Small intestine (tissue), 7 donors: Measurements from ENCODE around the gene NCKAP5. TPM values are rescaled to one million over a fixed set of nuclear protein-coding genes. Genes with fewer than 3 reads are reported as not detected.
A peak's percentile ranks its signal among the peaks of the same experiment; 100 is the strongest.

ENCODE experiments used
- DNase-seq, 2 donors: peaks; one replicate each; pipeline versions ENCODE4 v3.0.0 to v3.0.0-alpha.2; 2013
- FAIRE-seq: peaks from 2 replicates; lab custom pipeline; 2012; peaks lifted over from hg19 to GRCh38; lab: Jason Lieb, UNC
- H3K27ac ChIP-seq, 3 donors: one replicate each; pipeline ENCODE4 v1.5.1; 2013; ENCODE audit warnings: low read length in 2 of 3, mild to moderate bottlenecking in 2 of 3, control low read depth in 1 of 3, inconsistent platforms in 1 of 3, low read depth in 1 of 3, moderate library complexity in 1 of 3
- H3K27me3 ChIP-seq, 3 donors: one replicate each; pipeline ENCODE4 v1.6.1; 2013; ENCODE audit warnings: low read length in 3 of 3, inconsistent platforms in 1 of 3; ENCODE audit not compliant: control insufficient read depth in 3 of 3, insufficient read depth in 3 of 3
- H3K36me3 ChIP-seq, 3 donors: one replicate each; pipeline ENCODE4 v1.6.1; 2013; ENCODE audit warnings: low read length in 3 of 3, inconsistent platforms in 1 of 3, low read depth in 1 of 3, mild to moderate bottlenecking in 1 of 3, moderate library complexity in 1 of 3; ENCODE audit not compliant: control insufficient read depth in 3 of 3, insufficient read depth in 2 of 3
- H3K4me1 ChIP-seq, 3 donors: one replicate each; pipeline ENCODE4 v1.6.1; 2013; ENCODE audit warnings: low read length in 2 of 3, inconsistent platforms in 1 of 3, low read depth in 1 of 3, mild to moderate bottlenecking in 1 of 3, moderate library complexity in 1 of 3; ENCODE audit not compliant: control insufficient read depth in 3 of 3, insufficient read depth in 2 of 3
- H3K4me3 ChIP-seq, 3 donors: one replicate each; pipeline ENCODE4 v1.5.1; 2013; ENCODE audit warnings: low read length in 3 of 3, control low read depth in 1 of 3, inconsistent platforms in 1 of 3, low read depth in 1 of 3, mild to moderate bottlenecking in 1 of 3, moderate library complexity in 1 of 3
- H3K9me3 ChIP-seq, 2 donors: one replicate each; pipeline ENCODE4 v1.6.1; 2013; ENCODE audit warnings: low read depth in 1 of 2, low read length in 1 of 2; ENCODE audit not compliant: control insufficient read depth in 2 of 2, insufficient read depth in 1 of 2
- WGBS, 3 donors: extraction: QIAGEN DNeasy Blood & Tissue Kit; methylation state at CpG; one replicate each; pipeline ENCODE4 v1.1.7; 2013; 5-methylcytosine and 5-hydroxymethylcytosine counted together
- polyA plus RNA-seq, 4 donors: library from polyadenylated mRNA; stranded (reverse) in 3 of 4; unstranded in 1 of 4; fragments of 200-250 nt in 3 of 4; fragments of 120-200 nt in 1 of 4; gene quantifications; one replicate each; pipeline versions ENCODE4 v1.2.1 to v1.2.3, GENCODE V29; 2013
- donor health status: healthy with polysubstance abuse.
- donor health status: control.
- donor health status: control.
- donor health status: Bipolar disorder and iron deficiency.
- donor health status: healthy.

Gene NCKAP5
- polyA plus RNA-seq, 4 donors, result 0.52 to 7.8 (median 6.5) TPM

- Histone ChIP-seq H3K9me3 (no peaks in the 10 kb centered on the region), H3K36me3 (peaks cover 0 to 24% (median 0%) of the 10 kb centered on the region in 3 donors), H3K27me3 (no peaks in the 10 kb centered on the region), H3K4me3 (no peak overlapping the region), H3K4me1 (no peaks in the 10 kb centered on the region), H3K27ac (no peak overlapping the region)
- DNase-seq (no peak), FAIRE-seq (no peak)
- WGBS, 3 donors, result 79 to 87% (median 81%) methylated on average over 18 of the region's 18 CpGs
These were observed 922.3 kb downstream of the NCKAP5 start for GRCh38 chr2:132645722-132646539.

- H3K27me3 ChIP-seq, result no peaks in the 10 kb centered on the region
- no peak for FAIRE-seq
- no peaks in the 10 kb centered on the region for H3K9me3 ChIP-seq
- H3K4me3 ChIP-seq, result no peak overlapping the region
- H3K36me3 ChIP-seq, result peaks cover 0 to 24% (median 0%) of the 10 kb centered on the region in 3 donors
- DNase-seq, result no peak
- no peak overlapping the region for H3K27ac ChIP-seq
- WGBS, 3 donors, result 84 to 96% (median 90%) methylated on average over 35 of the region's 35 CpGs
- H3K4me1 ChIP-seq, result no peaks in the 10 kb centered on the region
These were observed 923.1 kb downstream of the NCKAP5 start for GRCh38 chr2:132645176-132645575.

- DNase-seq (peak in 1 of 2 donors; percentile 14), FAIRE-seq (no peak)
- no peaks in the 10 kb centered on the region for H3K27me3 ChIP-seq
- H3K4me1 ChIP-seq, result no peaks in the 10 kb centered on the region
- 65 to 78% (median 72%) methylated on average over 2 of the region's 2 CpGs for WGBS, 3 donors
- H3K4me3 ChIP-seq, result no peak overlapping the region
- H3K27ac ChIP-seq, result no peak overlapping the region
- H3K36me3 ChIP-seq, result peaks cover 0 to 16% (median 0%) of the 10 kb centered on the region in 3 donors
- H3K9me3 ChIP-seq, result no peaks in the 10 kb centered on the region
These were observed 925.8 kb downstream of the NCKAP5 start for GRCh38 chr2:132642415-132642814.

- Histone ChIP-seq H3K36me3 (peaks cover 0 to 16% (median 0%) of the 10 kb centered on the region in 3 donors), H3K4me3 (no peak overlapping the region), H3K9me3 (no peaks in the 10 kb centered on the region), H3K4me1 (no peaks in the 10 kb centered on the region), H3K27ac (no peak overlapping the region), H3K27me3 (no peaks in the 10 kb centered on the region)
- DNase-seq (no peak), FAIRE-seq (no peak)
These were observed 926.4 kb downstream of the NCKAP5 start for GRCh38 chr2:132641819-132642218.

- DNase-seq, result no peak
These were observed 928.1 kb downstream of the NCKAP5 start for GRCh38 chr2:132640116-132640515.

GRCh38 chr2:132638313-132639040, 929.8 kb downstream of the NCKAP5 start:
- Histone ChIP-seq H3K27me3 (no peaks in the 10 kb centered on the region), H3K27ac (no peak overlapping the region), H3K4me3 (no peak overlapping the region), H3K36me3 (no peaks in the 10 kb centered on the region), H3K4me1 (peaks cover 0 to under 1% (median 0%) of the 10 kb centered on the region in 3 donors), H3K9me3 (no peaks in the 10 kb centered on the region)
- DNase-seq (no peak), FAIRE-seq (no peak)
- 74 to 89% (median 83%) methylated on average over 5 of the region's 5 CpGs for WGBS, 3 donors

More at GRCh38 chr2:132640116-132640515, 928.1 kb downstream of the NCKAP5 start:
- Histone ChIP-seq H3K27me3 (no peaks in the 10 kb centered on the region), H3K27ac (no peak overlapping the region), H3K36me3 (peaks cover 0 to 3% (median 0%) of the 10 kb centered on the region in 3 donors), H3K9me3 (no peaks in the 10 kb centered on the region), H3K4me1 (no peaks in the 10 kb centered on the region), H3K4me3 (no peak overlapping the region)
- no peak for FAIRE-seq

GRCh38 chr2:132636346-132636745, 931.9 kb downstream of the NCKAP5 start:
- WGBS, 3 donors, result 19 to 38% (median 33%) methylated on average over 1 of the region's 1 CpG
- H3K4me3 ChIP-seq, result no peak overlapping the region
- H3K4me1 ChIP-seq, result peaks cover 0 to 20% (median under 1%) of the 10 kb centered on the region in 3 donors
- H3K27ac ChIP-seq, result no peak overlapping the region
- no peaks in the 10 kb centered on the region for H3K27me3 ChIP-seq
- no peaks in the 10 kb centered on the region for H3K36me3 ChIP-seq
- FAIRE-seq (no peak), DNase-seq (no peak)
- no peaks in the 10 kb centered on the region for H3K9me3 ChIP-seq

- no peaks in the 10 kb centered on the region for H3K27me3 ChIP-seq
- no peaks in the 10 kb centered on the region for H3K9me3 ChIP-seq
- 91 to 93% (median 91%) methylated on average over 2 of the region's 2 CpGs for WGBS, 3 donors
- H3K27ac ChIP-seq, result peak overlapping the region in 1 of 3 donors; percentile 21
- FAIRE-seq (no peak), DNase-seq (no peak)
- H3K4me1 ChIP-seq, result peaks cover 0 to 23% (median 2%) of the 10 kb centered on the region in 3 donors
- H3K36me3 ChIP-seq, result no peaks in the 10 kb centered on the region
- no peak overlapping the region for H3K4me3 ChIP-seq
These were observed 934.6 kb downstream of the NCKAP5 start for GRCh38 chr2:132633635-132634034.
